Measurements from ENCODE around the gene COX8A. TPM values are rescaled to one million over a fixed set of nuclear protein-coding genes. Genes with fewer than 3 reads are reported as not detected.

COX8A gene
- total and polyA plus RNA-seq, 9 of the 15 experiments (the other 6 are each of a cell fraction or from before 2014, with no cell fraction given), result 274 to 1,206 (median 526) TPM

GRCh38 chr11:63986156-63986931 lies 11.9 kb downstream of the COX8A start, which contains the start of gene OTUB1 (continued):
- TF ChIP-seq ZFP91 (CRISPR knock-in tag; IDR thresholded peaks at IDR 0.05), result 0 out of 2 replicates have a peak, but pooled peaks have one; percentile 19
- TF ChIP-seq ILK (tag; IDR thresholded peaks at IDR 0.05; ENCODE audit: borderline replicate concordance, low read depth), result no peak
- TF ChIP-seq CTBP1 (IDR thresholded peaks at IDR 0.05; ENCODE audit: borderline replicate concordance), result peak; percentile 52
- peak; percentile 39 for TF ChIP-seq DIDO1 (tag; IDR thresholded peaks at IDR 0.05; ENCODE audit: low read depth)
- peak; percentile 91 to 95 for TF ChIP-seq MAZ (CRISPR knock-in tag; conservative IDR thresholded peaks at IDR 0.05 in 1 of 2, IDR thresholded peaks at IDR 0.05 in 1 of 2)
- no peak for TF ChIP-seq ZNF778 (CRISPR knock-in tag; IDR thresholded peaks at IDR 0.05)
- TF ChIP-seq MYNN (IDR thresholded peaks at IDR 0.05), result peak; percentile 97
- no peak for TF ChIP-seq MYNN (CRISPR knock-in tag; IDR thresholded peaks at IDR 0.05)
- 0 out of 4 replicates have a peak, but pooled peaks of 1 of the 2 experiments have one; percentile 14 for TF ChIP-seq TBL1XR1 (IDR thresholded peaks at IDR 0.05; ENCODE audit: low read length in 2 of 2)
- TF ChIP-seq NFRKB (IDR thresholded peaks at IDR 0.05; ENCODE audit: low read depth), result peak; percentile 93
- peak; percentile 91 for TF ChIP-seq PHF20 (IDR thresholded peaks at IDR 0.05; ENCODE audit: partially characterized antibody)
- TF ChIP-seq ASH1L (IDR thresholded peaks at IDR 0.05; ENCODE audit: borderline replicate concordance, low read depth, partially characterized antibody), result peak; percentile 59
- TF ChIP-seq TOE1 (IDR thresholded peaks at IDR 0.05; ENCODE audit: borderline replicate concordance), result peak; percentile 27; the same call in 1 of the 2 replicates
- no peak; the same call in 1 of the 2 replicates for TF ChIP-seq TOE1 (CRISPR knock-in tag; IDR thresholded peaks at IDR 0.05; ENCODE audit: borderline replicate concordance, low read depth)
- TF ChIP-seq JUND (IDR thresholded peaks at IDR 0.05; ENCODE audit: borderline replicate concordance, low read depth, low read length), result no peak
- peak; percentile 12; the same call in 1 of the 3 replicates for TF ChIP-seq JUND (tag; IDR thresholded peaks at IDR 0.05; ENCODE audit: borderline replicate concordance, low read depth, low read length)
- peak; percentile 97 for TF ChIP-seq NR2C1 (IDR thresholded peaks at IDR 0.05)
- peak; percentile 98 for TF ChIP-seq NR2C1 (tag; IDR thresholded peaks at IDR 0.05)
- TF ChIP-seq NFE2 (IDR thresholded peaks at IDR 0.05; ENCODE audit: low read depth), result no peak
- peak; percentile 66; the same call in 1 of the 2 replicates for TF ChIP-seq RUNX1 (IDR thresholded peaks at IDR 0.05; ENCODE audit: low read depth)
- TF ChIP-seq CBFA2T3 (IDR thresholded peaks at IDR 0.05), result no peak
- TF ChIP-seq ZNF282 (CRISPR knock-in tag; IDR thresholded peaks at IDR 0.05), result peak; percentile 29; the same call in 1 of the 2 replicates
- peak; percentile 74 for TF ChIP-seq ELF4 (CRISPR knock-in tag; IDR thresholded peaks at IDR 0.05)
- peak; percentile 89 for TF ChIP-seq LCOR (CRISPR knock-in tag; IDR thresholded peaks at IDR 0.05)
- peak; percentile 91 for TF ChIP-seq ELF2 (CRISPR knock-in tag; IDR thresholded peaks at IDR 0.05)
- no peak for TF ChIP-seq GTF2B (IDR thresholded peaks at IDR 0.05; ENCODE audit: extremely low read depth, insufficient read length)
- no peak for TF ChIP-seq MED1 (CRISPR knock-in tag; IDR thresholded peaks at IDR 0.05; ENCODE audit: borderline replicate concordance)
- peak; percentile 61 for TF ChIP-seq GATAD2B (IDR thresholded peaks at IDR 0.05; ENCODE audit: borderline replicate concordance)
- no peak for TF ChIP-seq ZNF324 (CRISPR knock-in tag; IDR thresholded peaks at IDR 0.05)
- TF ChIP-seq GABPB1 (CRISPR knock-in tag; IDR thresholded peaks at IDR 0.05), result peak; percentile 92

Data from K562 (cell line).